SK-N-SH (cell line): Measurements from ENCODE around the gene GRAMD1B.

Source experiments
- CTCF ChIP-seq: fragments of 200-600 bp; sonication (generic); IDR thresholded peaks from 2 replicates; pipeline ENCODE4 v1.6.1; 2017; ENCODE audit warnings: antibody characterized with exemption, mild to moderate bottlenecking, moderate library complexity
- EP300 ChIP-seq, 2 experiments: IDR thresholded peaks; 2 replicates each; pipeline versions ENCODE4 v1.4.0 to v1.6.1; 2012; ENCODE audit warnings: borderline replicate concordance in 1 of 2, low read depth in 1 of 2, low read length in 1 of 2
- FOXJ3 ChIP-seq: sonication (generic); formaldehyde crosslinking; IDR thresholded peaks from 2 replicates; pipeline ENCODE4 v1.5.1; 2020; ENCODE audit warnings: mild to moderate bottlenecking, missing genetic modification reagents
- FOXM1 ChIP-seq: IDR thresholded peaks from 2 replicates; pipeline ENCODE4 v1.4.0; 2012; ENCODE audit warnings: low read depth, mild to moderate bottlenecking
- PBX3 ChIP-seq: IDR thresholded peaks from 2 replicates; pipeline ENCODE4; 2012
- REST ChIP-seq: IDR thresholded peaks from 2 replicates; pipeline ENCODE4 v1.6.1; 2012; ENCODE audit warnings: mild to moderate bottlenecking, low read depth, low read length, moderate library complexity
- SIN3A ChIP-seq: IDR thresholded peaks from 2 replicates; pipeline ENCODE4 v1.6.1; 2012; ENCODE audit warnings: low read depth, mild to moderate bottlenecking, low read length, moderate library complexity, borderline replicate concordance
- SMC3 ChIP-seq: IDR thresholded peaks from 2 replicates; pipeline ENCODE4 v1.6.1; 2012; ENCODE audit warnings: low read depth, low read length, improper control_type of control experiment
- TAF1 ChIP-seq: IDR thresholded peaks from 2 replicates; pipeline ENCODE4 v1.6.1; 2012; ENCODE audit warnings: low read depth, mild to moderate bottlenecking, low read length, moderate library complexity, borderline replicate concordance
- TEAD4 ChIP-seq: IDR thresholded peaks from 2 replicates; pipeline ENCODE4 v1.4.0; 2012; ENCODE audit warnings: mild to moderate bottlenecking, borderline replicate concordance; ENCODE audit not compliant: insufficient read depth

GRCh38 chr11:123418351-123419114, 11.5 kb upstream of the GRAMD1B start:
- TF ChIP-seq PBX3 = no peak
- TF ChIP-seq CTCF = no peak
- no peak for TF ChIP-seq TEAD4
- TF ChIP-seq EP300 (IDR thresholded peaks at IDR 0.05; ENCODE audit: borderline replicate concordance in 1 of 2, low read depth in 1 of 2, low read length in 1 of 2) = no peak
- TF ChIP-seq SIN3A = no peak
- TF ChIP-seq FOXM1 = no peak
- TF ChIP-seq TAF1 = no peak
- no peak for TF ChIP-seq FOXJ3
- no peak for TF ChIP-seq REST
- TF ChIP-seq SMC3 = no peak
